WI38 (cell line): ENCODE measurements around the gene PLPP3.

ENCODE experiments used
- H3K4me3 ChIP-seq: 2 replicates; pipeline ENCODE4 v1.5.1; 2011; ENCODE audit warnings: low read depth, mild to moderate bottlenecking, control low read depth, low read length
- TF ChIP-seq, protein P1 (sequence below): IDR thresholded peaks from 2 replicates; pipeline ENCODE4 v1.5.1; 2012; ENCODE audit warnings: low read depth, mild to moderate bottlenecking, control low read depth, low read length

PLPP3 gene

DNA sequence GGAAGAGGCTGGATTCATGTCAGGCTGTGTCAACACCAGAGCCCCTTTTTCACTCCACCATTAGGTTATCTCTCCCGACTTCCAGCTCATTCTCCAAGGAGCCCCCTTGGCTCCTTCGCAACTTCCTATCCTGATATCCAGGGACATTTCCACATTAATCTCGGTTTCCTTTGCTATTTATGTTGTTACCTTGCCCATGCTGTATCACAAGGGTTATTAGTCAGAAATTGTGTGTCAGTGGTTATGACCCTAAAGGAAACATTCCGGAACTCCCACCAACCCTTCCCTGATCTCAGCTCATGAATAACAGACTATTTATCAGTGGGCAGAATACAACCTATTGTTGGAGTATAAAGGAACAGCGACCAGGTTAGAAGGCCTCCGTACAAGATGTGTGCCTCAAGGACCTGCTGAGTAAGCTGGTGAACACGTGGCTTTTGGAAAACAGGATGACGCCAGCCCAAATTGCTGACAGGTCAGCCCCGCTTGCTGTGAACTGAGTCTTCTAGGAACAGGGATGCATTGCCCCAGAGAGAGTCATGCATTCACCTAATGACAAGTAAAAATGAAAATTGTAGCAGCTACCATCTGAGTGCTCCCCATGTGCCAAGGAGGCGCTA lies 121.5 kb downstream of the PLPP3 start:
- TF ChIP-seq, protein P1, sequence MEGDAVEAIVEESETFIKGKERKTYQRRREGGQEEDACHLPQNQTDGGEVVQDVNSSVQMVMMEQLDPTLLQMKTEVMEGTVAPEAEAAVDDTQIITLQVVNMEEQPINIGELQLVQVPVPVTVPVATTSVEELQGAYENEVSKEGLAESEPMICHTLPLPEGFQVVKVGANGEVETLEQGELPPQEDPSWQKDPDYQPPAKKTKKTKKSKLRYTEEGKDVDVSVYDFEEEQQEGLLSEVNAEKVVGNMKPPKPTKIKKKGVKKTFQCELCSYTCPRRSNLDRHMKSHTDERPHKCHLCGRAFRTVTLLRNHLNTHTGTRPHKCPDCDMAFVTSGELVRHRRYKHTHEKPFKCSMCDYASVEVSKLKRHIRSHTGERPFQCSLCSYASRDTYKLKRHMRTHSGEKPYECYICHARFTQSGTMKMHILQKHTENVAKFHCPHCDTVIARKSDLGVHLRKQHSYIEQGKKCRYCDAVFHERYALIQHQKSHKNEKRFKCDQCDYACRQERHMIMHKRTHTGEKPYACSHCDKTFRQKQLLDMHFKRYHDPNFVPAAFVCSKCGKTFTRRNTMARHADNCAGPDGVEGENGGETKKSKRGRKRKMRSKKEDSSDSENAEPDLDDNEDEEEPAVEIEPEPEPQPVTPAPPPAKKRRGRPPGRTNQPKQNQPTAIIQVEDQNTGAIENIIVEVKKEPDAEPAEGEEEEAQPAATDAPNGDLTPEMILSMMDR = no peak
- H3K4me3 ChIP-seq = no peak overlapping the region

DNA sequence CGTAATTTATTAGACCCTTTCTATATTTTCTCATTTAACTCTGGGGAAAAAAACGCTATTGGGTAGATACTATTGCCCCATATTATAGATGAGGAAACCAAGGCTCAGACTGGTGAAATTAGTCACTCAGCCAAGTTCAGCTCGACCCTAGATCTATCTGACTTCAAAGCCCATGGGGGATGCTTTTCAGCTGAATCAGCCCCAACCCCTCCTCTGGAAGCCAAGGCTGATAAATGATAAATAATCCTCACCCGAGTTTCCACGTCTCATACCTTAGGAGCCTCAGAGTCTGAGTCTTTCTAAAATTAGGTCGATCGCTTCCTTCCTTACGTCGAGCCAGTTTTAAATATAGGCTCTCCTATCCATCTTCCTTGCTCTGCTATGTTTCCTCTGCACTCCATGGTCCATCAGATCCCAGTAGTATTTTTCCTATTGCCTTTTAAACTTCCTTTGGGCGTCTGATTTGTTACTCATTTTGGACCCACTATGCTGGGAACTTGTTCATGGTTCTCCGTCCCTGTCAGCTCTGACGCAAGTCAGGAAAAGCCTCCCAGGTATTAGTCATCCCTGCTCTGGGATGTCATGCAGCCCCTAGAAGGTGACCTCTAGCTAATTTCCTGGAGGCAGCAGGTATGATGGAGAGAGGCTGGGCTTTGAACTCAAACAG lies 122.8 kb downstream of the PLPP3 start:
- TF ChIP-seq, protein P1 = no peak

DNA sequence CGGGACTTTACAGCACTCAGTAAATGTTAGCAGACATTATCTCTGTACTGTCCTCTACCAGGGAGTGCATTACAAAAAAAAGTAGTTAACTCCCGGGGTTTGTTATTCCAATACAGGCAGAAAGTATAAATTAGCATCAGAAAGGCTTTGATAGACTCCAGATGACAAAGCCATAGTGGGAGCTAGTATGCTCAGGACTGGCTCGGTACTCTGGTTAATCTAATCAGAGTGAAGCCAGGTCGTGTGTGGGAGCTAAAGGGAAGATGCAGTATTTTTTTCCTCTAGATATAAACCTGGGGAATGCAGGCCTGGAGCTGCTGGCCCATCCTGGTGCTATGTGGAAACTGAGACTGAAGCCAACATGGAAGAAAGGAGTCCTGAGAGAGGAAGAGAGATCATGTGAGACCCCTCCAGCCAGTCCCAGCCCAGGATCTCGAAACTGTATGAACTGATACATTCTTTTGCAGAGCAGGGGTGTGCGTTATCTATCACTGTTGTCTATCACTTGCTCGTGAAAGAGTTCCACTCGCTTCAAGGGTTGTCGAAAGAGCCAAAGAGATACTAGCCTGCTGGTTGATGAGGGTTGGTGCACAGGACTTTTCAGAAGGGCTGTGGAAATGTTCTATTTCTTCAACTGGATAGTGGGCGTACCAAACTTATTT lies 125.8 kb downstream of the PLPP3 start:
- TF ChIP-seq, protein P1 = no peak
- no peak overlapping the region for H3K4me3 ChIP-seq

More for the DNA sequence above, 122.8 kb downstream of the PLPP3 start:
- H3K4me3 ChIP-seq = no peak overlapping the region

DNA sequence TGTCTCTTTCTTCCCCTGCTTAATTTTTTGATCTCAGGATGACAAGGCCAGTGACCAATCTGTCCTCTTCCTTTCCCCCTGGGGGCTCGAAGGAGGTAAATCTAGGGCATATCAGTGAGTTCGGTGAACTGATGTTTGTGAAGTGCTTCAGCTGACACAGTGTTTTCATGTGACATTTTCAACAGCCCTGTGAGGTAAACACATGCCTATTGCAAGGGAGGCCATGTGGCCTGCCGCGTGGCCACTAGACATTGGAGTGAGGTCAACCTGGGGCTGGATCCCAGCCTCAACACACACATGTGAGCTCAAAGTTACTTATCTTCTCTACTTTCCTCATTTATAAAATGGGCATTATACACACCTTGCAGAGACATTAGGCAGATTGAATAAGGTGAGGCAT lies 126.3 kb downstream of the PLPP3 start:
- TF ChIP-seq, protein P1 = no peak
- no peak overlapping the region for H3K4me3 ChIP-seq

DNA sequence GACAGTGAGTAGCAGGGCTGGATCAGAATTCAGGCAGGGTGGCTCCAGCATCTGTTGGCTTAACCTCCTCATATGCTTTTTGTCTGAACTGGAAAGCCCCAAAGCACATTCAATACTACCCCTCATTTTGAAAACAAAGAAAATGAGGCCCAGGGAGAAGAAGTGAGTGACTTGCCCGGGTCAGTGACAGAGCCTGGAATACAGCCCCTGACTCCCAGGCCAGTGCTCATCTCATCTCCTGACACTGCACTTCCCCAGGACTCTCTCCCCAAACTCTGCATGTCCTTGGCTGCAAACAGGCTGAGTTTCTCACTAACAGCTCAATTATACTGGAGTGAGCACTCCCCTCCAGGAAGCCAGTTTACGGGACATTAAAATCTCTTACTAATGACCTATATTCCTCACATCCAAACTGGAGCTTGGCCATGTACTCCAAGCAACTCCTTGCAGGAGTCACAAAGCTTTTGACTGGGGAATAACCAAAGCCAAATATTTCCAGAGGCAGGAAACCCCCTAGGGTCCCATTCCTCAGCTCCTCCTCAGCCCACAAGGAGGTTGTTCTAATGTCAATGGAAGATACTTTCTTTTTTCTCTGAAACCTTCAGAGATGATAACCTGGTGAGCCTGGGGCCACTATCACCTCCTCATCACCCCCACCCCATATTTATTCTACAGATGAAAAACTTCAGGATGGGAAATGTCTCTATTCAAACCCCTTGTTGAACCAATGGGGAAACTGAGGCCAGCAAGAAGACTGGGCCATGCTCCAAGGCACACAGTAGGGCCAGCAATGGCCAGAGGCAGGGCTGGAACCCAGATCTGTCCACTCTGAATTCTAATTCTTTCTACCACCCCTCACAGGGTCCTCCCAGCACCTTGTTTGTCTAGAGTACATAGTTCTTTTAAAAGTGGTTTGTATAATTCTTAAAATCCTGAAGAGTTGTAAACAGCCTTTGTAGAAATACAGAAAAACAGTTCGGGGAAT lies 127.0 kb downstream of the PLPP3 start:
- TF ChIP-seq, protein P1 = no peak

DNA sequence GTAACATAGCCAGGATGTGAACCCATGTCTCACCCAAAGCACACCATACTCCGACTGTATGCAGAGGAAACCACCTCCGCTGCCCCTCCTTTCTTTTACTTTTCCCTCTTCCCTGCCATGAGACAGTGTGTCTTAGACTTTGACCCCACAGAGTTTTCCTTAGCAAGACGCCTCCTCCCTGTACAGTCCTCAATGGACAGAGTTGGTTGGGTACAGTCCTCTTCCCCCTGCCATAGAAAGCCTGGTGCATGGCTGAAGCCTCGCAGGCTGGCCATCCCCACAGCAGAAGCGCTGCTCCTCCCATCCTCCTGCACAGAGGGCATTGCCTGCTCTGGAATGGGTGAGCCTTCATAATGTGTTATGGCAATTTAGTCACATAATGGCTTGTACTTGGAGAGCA lies 127.9 kb downstream of the PLPP3 start:
- TF ChIP-seq, protein P1 = no peak
- H3K4me3 ChIP-seq = no peak overlapping the region

More for the DNA sequence above, 127.0 kb downstream of the PLPP3 start:
- H3K4me3 ChIP-seq = no peak overlapping the region
